ENCODE data around the gene PVR.
"Not testable (repeated sequence)": the region's sequence is repeated elsewhere in the genome, so short reads cannot be mapped to it uniquely, and the experiment has no call there.

The PVR gene, protein sequence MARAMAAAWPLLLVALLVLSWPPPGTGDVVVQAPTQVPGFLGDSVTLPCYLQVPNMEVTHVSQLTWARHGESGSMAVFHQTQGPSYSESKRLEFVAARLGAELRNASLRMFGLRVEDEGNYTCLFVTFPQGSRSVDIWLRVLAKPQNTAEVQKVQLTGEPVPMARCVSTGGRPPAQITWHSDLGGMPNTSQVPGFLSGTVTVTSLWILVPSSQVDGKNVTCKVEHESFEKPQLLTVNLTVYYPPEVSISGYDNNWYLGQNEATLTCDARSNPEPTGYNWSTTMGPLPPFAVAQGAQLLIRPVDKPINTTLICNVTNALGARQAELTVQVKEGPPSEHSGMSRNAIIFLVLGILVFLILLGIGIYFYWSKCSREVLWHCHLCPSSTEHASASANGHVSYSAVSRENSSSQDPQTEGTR

DNA sequence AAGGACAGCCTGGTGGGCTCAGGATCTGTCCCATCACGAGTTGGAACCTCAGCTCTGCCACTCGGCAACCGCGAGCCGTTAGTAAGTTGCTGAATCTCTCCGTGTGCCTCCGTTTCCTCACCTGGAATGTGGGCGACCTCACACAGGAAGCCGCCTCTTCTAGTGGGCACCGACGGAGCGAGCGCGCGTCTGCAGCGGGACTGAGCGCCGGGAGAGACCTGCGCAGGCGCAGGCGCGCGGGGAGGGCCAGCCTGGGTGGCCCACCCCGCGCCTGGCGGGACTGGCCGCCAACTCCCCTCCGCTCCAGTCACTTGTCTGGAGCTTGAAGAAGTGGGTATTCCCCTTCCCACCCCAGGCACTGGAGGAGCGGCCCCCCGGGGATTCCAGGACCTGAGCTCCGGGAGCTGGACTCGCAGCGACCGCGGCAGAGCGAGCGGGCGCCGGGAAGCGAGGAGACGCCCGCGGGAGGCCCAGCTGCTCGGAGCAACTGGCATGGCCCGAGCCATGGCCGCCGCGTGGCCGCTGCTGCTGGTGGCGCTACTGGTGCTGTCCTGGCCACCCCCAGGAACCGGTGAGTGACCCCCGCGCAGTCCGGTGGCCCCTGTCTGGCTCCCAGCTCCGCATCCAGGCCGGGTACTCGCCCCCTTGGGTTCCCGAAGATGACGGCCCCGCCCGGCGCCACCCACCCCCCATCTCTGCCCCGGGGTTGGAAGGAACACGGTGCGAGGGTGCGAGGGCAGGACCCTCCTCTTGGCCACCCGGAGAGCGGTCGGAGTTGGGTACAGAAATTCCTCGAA lies at the start of gene PVR:
PVR (plus strand) TSS at position 306 of the 797 bp plus-strand sequence; CDS start at position 493, 187 bp downstream.
- peak; percentile 29 for DNase-seq

DNA sequence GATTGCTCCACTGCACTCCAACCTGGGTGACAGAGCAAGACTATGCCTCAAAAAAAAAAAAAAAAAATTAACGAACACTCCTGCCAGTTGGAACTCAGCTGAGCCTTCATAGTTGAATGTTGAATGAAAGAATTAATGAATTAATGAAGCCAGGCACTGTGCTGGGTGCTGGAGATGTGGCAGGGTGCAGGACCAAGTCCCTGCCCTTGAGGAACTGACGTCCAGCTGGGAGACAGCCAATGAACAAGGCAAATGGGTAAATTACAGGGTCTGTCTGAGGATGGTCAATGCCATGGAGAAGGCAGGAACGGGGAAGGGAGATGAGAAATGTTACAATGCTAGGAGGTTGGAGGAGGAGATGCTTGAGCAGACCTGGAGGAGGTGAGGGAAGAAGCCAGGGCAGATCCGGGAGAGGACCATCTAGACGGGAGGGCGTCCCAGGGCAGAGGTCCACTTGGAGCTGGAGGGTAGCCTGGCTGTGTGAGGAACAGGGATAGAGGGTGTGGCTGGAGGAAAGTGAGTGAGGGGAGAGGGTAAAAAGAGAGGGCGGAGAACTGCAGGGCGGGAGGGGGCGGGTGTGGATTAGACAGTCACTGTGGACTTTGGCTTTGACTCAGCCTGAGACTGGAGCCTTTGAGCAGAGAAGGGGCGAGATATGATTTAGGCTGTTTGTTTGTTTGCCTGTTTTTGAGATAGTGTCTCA lies 47.1 kb upstream of the PVR start:
- DNase-seq: no peak

DNA sequence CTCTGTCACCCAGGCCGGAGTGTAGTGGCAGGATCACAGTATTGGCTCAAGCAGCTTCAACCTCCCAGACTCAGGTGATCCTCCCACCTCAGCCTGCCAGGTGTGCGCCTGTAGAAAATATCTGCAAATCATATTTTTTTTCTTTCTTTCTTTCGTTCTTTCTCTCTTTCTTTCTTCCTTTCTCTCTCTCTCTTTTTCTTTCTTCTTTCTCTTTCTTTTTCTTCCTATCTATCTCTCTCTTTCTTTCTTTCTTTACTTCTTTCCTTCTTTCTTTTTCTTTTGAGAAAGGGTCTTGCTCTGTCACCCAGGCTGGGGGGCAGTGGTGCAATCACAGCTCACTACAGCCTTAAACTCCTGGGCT lies 46.6 kb upstream of the PVR start:
- no peak for DNase-seq

DNA sequence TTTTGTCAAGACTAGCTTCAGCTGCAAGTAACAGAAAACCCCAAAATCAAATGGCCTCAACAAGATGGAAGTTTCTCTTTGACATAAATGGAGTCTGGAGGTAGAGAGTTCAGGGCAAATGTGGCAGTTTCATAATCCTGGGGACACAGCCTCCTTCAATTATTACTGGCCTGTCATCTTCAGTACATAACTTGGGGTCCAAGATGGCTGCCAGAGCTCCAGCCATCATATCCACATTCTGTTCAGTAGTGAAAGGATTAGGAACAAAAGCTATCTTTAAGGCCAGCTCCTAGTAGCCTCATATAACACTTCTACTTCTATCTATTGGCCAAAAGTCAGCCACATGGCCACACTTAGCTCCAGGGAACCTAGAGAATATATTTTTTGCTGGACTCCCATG lies 45.4 kb upstream of the PVR start:
- no peak for DNase-seq

DNA sequence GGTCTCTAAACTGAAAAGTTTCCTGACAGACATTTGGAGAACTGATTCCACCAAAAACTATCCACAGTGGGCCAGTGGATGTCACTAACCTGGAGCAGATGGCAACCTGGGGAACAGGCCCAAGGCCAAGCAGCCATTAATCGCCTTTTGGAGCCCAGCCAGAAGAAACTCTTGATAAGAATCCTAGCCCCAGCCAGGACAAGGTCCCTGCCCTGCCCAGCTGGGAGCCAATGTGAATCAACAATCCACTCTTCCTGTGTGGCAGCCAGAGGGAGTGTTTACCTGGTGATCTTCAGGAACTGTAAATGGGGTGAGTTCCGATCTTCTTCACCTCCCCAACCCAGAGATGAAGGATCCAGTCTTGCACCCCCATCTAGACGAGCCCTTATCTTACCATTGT lies 44.8 kb upstream of the PVR start:
- DNase-seq: no peak

DNA sequence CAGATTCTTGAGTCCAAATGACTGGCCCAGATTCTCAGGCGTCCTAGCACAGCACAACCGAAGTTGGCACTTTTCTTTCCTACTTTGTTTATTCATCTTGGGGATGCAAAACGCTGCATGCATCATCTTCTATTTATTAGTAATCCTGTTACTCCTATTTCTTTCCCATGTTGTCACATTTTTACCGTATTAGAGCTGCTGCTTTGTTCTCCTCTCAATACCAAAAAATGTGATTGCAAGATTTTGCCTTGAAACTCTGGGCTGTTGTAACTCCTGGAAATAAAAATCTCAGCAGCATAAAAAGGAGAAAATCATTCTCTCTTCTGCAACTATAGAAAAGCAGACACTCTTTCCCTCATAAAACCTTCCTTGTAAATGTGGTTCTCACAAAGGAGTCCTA lies 43.2 kb upstream of the PVR start:
- DNase-seq: no peak

DNA sequence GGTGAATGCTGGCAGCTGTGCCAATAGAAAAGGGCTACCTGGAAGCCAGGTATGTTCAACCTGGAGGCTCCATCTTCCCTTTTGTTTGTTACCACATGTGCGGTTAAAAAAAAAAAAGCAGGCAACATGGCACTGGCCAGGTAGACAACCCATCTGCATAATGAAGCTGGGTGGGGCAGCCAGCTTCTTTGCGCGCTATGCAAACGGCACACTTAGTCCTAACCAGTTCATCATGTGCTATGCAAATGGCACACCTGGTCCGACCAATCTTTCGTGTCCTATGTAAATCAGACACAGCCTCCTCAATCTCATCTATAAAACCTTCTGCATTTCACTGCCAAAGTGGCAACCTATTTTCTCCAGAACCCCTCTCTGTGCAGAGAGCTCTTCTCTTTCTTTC lies 41.6 kb upstream of the PVR start:
- no peak for DNase-seq

DNA sequence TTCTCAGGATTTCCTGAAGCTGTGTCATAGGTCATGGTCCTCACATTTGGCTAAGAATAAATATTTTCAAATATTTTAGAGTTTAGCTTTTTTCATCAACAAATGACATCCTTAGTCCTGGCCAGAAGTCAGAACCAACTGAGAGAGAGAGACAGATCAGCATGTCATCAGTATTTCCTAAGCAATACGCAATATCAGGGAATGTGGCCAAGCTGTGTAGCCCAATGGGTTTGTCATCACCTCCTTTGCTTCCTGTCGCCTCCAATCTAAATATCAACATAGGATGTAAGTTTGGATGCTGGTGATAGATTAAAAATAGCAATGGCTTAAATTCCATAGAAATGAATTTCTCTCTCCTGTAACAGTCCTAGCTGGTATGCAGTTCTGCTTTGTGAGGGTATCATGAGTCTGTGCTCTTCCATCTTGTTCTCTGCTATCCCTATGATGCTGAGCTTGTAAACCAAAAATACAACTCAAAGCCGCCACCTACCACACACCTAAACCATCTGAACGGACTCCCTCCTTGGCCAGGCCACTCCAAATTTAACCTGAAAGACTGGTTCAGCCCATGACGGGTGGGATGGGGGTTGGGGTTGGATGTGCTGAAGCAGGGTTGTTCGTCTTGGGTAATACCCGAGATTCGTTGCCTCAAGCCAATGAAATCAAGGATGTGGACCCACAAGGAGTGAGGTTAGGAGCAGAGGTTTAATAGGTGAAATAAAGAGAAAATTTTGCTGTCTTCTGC lies 40.3 kb upstream of the PVR start:
- no peak for DNase-seq

DNA sequence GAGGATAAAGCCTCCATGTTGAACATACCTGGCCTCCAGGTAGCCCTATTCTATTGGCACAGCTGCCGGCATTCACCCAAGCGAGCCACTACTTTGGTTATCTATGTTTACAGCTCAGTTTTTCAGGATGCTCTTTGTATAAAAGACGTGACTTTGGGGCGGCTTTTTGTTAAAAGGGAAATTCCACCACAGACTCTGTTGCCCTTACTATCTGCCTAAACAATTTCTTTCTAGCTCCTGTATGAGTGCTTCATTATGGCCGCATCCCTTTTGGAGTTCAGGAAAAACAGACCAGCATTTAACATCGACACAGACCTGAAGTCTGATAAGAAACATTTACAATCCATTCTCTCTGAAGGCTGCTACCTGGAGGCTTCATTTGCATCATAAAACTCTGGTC lies 39.5 kb upstream of the PVR start:
- no peak for DNase-seq

DNA sequence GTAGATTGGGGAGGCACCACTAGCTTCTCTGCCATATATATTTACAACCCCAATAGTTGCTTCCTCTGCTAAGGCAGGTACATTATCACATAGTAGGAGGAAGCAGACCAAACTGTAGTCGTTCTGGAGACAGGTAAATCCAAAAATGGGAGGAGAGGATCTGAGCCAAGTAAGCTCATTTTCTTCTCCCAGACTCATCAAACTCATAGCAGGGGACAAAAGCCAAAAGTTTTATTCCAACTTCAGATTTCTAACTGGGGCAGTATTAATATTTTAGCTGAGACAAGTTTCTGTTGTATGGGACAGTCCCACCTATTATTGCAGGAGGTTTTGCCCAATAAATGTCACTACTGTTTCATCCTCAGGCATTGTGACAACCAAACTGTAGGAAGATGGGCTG lies 38.2 kb upstream of the PVR start:
- DNase-seq: no peak

DNA sequence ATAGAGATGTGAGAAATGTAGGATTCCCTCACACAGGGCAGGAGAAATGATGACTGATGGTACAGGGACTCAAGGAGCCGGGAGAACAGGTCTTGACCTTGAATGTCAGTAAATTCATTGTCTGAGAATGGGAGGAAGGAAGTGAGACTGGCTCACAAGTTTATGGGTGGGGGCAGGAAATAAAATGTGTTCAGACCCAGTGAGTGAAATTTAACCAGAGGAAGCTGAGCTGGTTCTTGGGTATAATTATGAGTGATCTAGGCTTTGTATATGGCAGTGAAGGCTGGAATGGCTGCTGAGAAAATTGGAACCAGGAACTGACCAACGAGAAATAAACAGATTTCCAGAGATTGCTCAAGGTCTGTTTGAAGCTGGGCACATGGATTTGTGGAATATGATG lies 36.7 kb upstream of the PVR start:
- peak; percentile 56 for DNase-seq

DNA sequence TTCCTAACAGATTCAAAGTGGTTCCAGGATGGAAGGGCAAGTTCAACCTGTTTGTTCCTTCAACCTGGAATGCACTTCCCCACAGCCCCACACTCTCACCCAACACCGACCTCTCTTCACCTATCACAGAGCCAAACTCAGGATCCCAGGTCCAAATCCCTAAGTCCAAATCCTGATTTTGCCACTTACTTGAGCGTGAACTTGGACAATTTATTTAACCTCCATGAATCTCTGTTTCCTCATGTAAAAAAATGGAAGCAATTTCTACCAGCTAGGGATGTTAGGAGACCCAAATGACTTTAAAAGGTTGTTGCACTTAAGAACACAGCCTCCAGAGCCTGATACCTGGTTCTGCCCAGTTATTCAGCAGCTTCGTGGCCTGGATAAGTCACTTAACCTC lies 35.8 kb upstream of the PVR start:
- DNase-seq: no peak

DNA sequence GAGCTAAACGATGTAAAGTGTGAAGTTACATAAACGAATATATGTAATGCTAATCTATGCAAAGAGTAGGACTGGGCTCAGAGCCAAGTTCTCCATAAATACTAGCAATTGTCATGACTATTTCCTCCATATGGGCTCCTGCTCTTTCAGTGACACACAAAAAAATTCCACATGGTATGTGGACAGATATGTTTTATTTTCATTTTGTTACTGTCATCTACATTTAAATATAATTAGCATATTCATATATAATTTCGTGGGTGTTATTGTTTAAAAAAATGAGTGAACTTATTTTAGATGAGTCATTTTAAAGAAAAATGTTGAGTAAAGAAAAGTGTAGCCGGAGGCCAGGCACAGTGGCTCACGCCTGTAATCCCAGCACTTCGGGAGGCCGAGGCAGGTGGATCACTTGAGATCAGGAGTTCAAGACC lies 35.3 kb upstream of the PVR start:
- no peak for DNase-seq

DNA sequence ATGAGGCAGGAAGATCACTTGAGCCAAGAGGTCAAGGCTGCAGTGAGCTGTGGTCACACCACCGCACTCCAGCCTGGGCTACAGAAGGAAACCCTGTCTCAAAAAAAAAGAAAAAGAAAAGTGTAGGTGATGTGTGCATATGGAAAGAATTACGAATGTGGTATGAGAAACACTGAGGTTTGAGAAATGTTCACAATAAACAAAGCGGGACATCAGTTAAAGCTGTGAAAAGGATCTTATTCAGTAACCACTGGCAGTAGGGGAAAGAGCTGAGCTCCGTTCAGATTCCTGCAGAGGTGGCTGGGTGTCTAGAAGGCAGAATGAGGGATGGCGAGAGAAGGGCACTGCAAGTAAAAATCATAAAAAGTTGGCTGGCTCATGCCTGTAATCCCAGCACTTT lies 34.5 kb upstream of the PVR start:
- DNase-seq: no peak

DNA sequence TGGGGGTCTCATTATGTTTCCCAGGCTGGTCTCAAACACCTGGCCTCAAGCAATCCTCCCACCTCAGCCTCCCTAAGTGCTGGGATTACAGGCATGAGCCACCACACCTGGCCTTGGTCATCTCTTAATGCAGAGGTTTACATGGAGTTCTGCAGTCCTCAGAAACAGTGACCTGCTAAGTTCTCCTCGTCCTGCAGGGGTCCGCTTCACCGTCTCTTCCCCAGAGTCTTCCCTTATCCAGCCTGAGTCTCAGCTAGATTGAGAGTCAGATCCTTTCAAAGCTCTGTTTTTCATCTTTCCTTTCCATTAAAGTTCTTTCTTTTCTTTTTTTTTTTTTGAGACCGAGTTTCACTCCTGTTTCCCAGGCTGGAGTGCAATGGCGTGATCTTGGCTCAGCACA lies 33.2 kb upstream of the PVR start:
- DNase-seq: not testable (repeated sequence)

DNA sequence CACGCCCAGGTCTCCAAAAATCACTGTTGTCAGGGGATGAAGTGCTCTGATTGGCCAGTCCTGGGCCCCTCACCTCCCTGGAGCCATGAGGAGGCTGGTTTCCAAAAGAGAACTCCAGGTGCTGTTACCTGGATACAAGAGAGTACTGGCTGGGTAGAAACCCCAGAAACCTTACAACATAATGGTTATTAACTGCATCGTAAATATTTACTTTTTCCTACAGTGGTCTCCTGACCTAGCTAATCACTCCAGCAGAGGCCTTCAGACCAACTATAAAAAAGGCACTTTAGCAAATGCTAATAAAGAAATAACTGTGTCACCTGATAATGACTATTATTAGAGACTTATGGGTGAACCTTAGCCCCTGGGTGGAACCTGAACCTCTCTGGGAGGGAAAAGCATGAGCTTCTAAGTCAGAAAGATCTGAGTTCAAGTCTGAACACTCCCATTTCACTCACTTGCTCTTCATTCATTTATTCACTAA lies 31.9 kb upstream of the PVR start:
- no peak for DNase-seq

DNA sequence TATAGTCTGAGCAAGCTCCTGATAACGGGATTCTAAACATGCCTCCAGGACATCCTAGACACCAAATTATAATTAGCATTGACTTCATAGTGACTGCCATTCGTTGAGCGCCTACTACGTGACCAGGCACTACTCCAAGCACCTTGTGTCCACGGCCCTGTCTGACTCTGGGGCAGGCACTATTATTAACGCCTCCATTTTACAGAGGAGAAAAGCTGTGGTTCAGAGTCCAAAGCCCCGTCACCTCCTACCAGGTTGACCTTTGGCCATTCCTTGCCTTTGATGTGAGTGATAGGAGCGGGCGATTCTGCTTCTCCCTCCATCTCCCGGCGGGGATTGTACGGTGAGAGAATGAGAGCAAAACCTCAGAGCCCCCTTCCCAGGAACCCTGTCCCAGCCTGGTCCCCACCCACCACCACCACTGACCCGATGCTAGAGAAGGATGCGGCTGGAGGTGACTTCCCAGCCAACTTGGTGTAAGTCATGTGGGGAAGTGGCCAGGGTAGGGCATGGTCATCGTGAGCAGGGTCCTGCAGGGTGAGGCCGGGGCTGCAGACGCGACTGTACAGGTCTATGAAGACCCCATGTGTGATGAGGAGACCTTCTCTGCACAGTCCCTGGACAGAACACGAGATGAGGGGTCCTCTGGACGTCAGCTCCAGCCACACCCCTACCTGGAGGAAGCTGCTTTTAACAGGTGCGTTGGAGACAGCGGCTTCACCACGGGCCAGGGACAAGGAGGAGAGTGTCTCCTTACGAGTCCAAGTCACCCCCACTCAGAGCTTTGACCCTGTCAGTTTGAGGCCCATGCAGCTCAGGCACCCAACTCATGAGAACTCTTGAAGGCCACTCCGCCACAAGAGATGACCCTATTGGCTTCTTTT lies 30.2 kb upstream of the PVR start, which contains the start of gene IGSF23:
IGSF23 (plus strand) TSS at position 269 of the 884 bp plus-strand sequence; CDS start at position 352, 83 bp downstream.
- DNase-seq: no peak

DNA sequence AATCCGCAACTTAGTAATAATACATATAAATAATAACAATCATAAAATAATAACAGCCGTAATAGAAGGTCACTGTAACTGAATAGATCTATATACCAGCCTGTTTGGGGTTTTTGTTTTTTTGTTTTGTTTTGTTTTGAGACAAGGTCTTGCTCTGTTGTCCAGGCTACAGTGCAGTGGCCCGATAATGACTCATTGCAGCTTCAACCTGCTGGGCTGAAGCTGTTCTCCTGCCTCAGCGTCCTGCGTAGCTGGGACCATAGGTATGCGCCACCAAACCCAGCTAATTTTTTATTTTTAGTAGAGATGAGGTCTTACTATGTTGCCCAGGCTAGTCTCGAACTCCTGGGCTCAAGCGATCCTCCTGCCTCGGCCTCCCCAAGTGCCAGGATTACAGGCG lies 29.4 kb upstream of the PVR start:
- DNase-seq: no peak

DNA sequence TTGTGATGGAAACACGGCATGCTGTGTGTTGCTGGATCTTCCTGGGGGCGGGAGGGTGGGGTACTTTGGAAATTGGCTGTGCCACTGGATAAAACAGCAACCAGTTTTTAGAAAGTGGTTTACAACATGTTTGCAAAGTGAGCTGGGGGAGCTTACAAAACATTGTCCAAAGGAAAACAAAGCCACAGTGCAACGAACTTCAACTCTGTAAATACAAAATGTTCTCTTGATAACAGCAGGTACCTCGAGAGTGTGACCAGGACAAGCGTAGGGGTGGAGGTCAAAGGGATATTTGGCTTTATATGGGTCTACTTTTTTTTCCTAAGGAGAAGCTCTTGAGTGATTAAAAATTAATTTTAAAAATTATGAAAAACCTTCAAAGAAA lies 27.9 kb upstream of the PVR start:
- DNase-seq: no peak

DNA sequence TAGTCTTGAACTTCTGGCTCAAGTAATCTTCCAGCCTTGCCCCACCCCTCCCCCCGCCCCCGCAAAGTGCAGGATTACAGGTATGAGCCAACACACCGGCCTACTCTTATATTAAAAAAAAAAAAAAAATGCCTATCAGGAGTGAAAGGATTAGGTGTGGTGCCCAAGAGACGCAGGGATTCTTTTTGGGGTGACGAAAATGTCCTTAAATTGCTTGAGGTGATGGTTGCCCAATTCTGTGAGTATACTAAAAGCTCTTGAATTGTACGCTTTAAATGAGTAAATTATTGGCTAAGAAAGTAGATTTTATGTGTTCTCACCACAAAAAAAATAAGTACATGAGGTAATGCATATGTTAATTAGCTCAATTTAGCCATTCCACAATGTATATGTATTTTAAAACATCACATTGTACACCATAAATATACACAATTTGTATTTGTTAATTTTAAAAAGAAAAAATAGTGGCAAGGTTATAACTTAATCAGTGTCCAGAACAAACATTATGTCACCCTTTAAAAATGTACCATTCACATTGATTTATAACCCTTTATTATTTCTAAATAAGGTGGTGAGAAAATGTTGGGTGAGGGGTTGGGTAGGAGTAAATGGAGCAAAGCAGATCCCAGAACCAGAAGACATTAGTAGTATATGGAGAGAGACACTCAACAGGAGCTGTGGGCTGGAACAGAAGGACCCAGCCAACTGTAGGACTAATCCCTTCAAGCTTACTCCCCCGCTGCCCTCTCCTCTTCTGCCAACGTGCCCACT lies 26.4 kb upstream of the PVR start:
- no peak for DNase-seq

Data from GF-D8 (cell line).